Muscle of back (tissue), 11 donors: Measurements from ENCODE around the gene TVP23C. TPM values are rescaled to one million over a fixed set of nuclear protein-coding genes. Genes with fewer than 3 reads are reported as not detected.

Experiments used
- DNase-seq, 3 donors: peaks; one replicate each; pipeline versions ENCODE4 v3.0.0 to v3.0.0-alpha.2; 2013
- polyA plus RNA-seq, 10 donors: library from polyadenylated mRNA; unstranded; fragments of 120-200 nt; gene quantifications; one replicate each; pipeline ENCODE4 v1.2.1, GENCODE V29; 2013; ENCODE audit not compliant: insufficient read length in 10 of 10

The TVP23C gene
- polyA plus RNA-seq, 10 donors, result 4.3 to 13.8 (median 8.4) TPM

DNA sequence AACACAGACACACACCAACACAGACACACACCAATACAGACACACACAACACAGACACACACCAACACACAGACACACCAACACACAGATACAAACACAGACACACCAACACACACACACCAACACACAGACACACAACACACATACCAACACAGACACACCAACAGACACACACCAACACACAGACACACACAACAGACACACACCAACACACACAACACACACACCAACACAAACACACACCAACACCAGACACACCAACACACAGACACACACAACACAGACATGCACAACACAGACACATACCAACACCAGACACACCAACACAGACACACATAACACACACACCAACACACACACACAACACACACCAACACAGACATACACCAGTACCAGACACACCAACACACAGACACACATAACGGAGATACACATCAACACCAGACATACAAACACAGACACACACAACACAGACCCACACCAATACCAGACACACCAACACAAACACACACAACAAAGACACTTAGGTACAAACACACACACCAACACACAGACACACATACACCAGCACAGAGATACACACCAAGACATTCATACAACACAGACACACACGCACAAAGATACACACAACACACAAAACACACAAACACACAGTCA, 98.1 kb downstream of the TVP23C start:
- no peak for DNase-seq

DNA sequence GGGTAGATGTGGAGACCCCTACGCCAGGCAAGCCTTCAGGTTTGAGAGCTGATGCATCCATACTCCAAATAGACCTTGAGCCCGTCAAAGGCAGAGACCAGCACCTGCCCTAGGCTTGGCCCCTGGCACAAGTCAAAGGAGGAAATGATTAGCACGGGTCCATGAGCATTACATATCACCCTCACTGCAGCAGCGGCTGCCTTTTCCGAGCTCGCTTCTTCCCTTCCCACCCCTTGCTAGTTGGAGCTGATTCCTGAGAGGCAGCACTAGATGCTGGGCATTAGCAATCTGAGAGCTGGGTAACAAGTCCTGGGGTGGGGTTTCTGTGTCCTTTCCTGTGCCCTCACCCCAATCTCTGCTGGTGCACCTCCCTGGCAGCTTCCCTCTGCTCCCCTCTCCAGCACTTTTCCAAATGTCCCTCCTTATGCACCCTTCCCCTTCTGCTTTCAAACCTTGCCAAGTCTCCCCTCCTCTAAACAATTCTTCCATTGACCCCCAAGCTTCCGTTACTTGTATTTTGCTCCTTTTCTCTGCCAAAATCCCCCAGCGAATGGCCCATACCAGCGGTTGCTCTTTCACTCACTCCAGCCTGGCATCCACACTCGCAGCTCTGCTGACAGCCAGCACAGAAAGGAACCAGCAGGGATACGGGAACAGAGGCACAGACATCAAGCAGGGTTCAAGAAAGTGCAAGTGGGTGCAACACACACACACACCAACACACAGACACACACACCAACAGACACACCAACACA, 98.9 kb downstream of the TVP23C start:
- peak in 1 of 3 donors; percentile 52 for DNase-seq

DNA sequence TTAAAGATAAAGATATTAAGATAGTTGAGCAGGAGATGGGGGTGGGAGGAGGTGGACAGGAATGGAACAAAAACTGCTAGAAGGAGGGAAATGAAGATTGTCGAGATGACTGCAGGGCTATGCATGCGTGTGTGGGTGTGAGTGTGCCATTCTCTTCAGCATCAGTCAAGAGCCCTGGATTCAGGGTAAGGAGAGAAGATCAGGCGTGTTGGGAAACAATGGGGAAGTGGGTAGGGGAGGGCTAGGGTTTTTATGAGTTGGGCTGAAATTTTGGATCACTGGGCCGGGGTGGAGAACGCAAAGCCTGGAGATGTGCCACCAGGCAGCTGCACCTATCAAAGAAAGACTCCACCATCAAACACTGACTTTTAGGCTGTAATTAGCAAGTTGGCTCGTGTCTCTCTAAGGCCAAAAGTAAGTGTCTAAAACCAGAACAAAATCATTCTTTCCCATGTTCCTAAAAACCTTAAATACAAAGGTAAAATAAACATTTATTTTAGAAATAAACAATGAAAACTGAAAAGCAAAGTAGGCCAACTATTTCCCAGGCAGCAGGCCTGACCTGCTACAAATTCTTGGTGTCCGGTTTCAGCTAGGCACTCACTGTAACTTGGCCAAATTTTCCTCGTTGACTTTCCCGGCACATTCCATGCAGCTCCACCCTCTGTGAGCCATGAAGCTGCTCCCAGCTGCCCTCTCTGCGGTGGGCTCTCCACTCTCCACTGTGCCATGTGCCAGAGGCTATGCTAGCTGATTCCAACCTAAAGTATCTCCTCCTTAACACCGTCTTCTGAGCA, 100.1 kb downstream of the TVP23C start:
- peak; percentile 62 to 78 (median 77) for DNase-seq

DNA sequence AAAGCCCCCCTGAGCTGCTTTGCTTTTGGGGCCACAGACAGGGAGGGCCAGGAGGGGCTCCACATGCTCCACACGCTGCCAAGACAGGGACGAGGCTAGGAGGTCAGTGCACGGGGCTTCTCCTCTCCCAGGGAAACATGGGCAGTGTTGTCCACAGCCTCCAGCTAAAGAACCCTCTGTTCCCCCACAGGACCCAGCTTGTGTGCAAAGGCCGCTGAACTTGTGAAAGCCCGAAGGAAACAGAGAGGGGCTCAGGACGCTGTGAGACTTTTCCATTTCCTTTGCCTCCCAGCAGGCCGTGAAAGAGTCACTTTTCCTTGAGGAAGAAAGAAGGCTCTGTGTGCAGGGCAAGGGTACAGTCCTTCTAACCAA, 105.6 kb downstream of the TVP23C start:
- no peak for DNase-seq

DNA sequence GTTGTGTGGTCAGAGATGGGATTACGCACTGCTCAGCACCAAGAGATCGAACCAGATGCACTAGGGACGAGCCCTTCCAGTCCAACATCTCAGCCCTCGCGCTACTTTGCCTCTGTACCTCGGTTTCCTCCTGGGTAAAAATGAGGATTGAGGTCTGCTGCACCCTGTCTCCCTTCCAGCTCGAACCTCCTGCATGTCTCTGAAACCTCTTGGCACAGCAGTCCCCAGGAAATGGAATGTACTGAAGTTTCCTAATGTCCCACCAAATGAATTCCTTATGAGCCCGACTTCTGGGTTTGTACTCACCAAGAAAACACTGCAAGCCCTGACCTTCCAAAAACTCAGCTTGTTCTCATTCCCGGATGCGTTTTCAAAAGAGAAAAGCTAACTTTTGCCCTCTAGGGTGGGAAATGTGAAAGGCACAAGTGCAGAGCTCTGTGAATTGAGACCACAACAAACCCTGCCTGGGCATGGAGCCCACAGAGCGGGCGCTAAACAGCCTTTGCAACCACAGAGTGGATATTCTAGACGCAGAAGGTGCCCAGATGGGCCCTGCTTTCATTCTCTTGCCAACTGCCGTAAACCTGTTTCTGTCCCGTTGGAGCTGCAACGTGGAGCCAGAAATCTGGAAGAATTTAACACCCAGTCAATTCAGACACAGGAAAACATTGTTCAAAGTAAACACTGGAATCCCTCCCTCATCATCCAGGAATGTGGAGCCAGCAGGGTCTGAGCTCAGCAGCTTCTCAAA, 106.1 kb downstream of the TVP23C start:
- DNase-seq, result peak; percentile 87 to 93 (median 90)

DNA sequence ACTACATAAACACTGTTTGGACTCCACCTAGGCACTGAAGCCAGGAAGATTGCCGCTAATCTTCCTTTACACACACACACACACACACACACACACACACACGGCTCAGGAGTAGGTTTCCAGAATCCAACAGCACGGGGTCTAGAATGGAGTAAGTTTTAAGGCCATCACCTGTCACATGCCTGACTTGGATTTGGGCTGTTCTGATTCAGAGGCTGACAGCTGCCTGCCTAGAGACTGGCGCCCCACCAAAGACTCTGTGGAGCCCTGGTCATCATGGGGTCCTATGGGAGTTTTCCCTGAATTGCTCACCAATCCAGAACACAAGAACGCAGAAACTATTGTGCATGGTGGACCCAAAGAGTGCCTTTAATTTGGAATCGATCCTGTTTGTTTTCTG, 106.8 kb downstream of the TVP23C start:
- peak in 2 of 3 donors; percentile 54 to 74 for DNase-seq

DNA sequence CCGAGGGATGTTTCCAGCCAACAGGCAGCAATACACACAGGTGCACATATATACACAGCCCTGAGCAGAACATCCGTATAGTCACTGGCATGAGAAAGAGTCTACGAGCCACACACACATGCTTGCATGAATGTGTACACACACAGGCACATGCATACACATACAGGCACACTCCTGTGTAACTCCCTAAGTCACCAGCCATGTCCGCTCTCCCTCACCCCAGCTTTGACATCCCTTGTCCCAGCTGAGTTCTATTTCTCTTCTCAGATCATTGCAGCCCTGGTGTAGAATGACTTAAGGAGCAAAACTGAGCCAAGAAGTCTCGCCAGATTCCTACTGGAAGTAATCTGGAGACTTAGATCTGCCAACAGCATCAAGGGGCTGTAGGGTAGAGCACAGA, 108.9 kb downstream of the TVP23C start:
- no peak for DNase-seq

DNA sequence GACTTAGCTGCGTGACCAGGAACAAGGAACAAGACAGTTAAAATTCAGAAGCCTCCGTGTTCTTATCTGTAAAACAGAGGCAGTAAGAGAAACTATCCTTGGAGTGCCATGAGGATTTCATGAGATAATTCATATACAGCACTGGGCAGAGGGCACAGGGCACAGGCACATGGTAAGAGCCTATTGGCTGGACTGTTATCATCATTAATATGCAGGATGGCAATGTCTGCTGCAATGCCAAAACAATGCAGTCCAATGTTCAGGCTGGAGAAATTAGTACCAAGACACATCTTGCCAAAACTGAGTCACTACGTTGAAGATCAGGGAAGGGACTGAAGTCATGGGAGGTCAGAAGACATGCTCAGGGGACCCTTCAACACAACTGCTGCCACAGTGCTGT, 109.5 kb downstream of the TVP23C start:
- DNase-seq, result no peak

DNA sequence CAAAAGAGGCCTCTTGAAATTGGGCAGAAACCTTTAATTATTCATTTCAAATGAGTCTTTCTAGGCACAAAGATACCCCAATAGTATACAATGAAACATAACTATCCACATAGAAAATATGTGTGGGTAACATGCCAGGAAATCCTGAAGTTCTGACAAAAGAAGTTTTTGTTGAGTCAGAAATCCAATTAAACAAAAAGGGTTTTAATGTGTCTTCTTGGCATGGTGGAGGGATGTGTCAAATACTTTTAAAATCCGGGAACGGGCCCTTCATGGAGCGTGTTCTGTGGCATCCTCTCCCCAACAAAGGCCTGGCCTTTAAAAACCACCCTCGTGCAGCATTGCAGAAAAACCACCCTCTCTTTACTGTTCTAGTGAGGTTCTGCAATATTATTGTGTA, 110.0 kb downstream of the TVP23C start:
- DNase-seq, result no peak

DNA sequence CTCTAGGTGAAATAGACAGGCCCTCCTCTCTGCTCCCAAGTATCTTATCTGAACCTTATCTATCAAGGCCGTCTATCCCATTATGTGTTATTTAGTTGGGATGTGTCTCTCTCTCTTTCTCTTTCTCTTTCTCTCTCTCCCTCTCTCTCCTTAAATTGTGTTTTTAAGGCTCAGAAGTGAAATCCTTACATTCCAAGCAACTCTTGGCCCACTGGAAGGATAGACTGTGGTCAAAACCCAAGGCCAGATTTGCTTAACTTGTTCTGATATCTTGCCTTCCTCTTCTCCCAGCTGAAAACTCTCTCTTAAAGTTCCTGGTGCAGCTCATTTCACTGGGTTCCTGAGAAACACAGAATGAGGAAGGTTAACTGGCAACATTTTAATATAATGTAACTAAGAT, 110.5 kb downstream of the TVP23C start:
- DNase-seq, result no peak

Other genes with a start within 250 kb of the TVP23C start
- gene TEKT3, start 221.9 kb downstream of the TVP23C start, polyA plus RNA-seq, result 1 to 10 TPM in 7 of 10 donors, under 1 TPM in 3; 0.63 to 2.5 (median 1.1) TPM
- 10 to 100 TPM in 1 of 10 donors, 1 to 10 TPM in 8, under 1 TPM in 1; 0.88 to 10.6 (median 2.8) TPM for gene CDRT4, start 95.9 kb downstream of the TVP23C start, polyA plus RNA-seq
- 1 to 10 TPM in 8 of 10 donors, under 1 TPM in 2; 0.67 to 3.2 (median 1.3) TPM for gene FBXW10B, start 56.2 kb upstream of the TVP23C start, polyA plus RNA-seq
- 10 to 100 TPM; 35.8 to 59.2 (median 41.0) TPM for gene TRIM16, start 120.8 kb upstream of the TVP23C start, polyA plus RNA-seq
- 10 to 100 TPM; 19.3 to 27.9 (median 24.7) TPM for gene ZNF286A, start 136.3 kb upstream of the TVP23C start, polyA plus RNA-seq
- gene TBC1D26, start 168.8 kb upstream of the TVP23C start, polyA plus RNA-seq, result under 1 TPM; 0.12 to 0.73 (median 0.44) TPM